Keratinocyte (primary cell): Measurements from ENCODE around the gene MSRB2. TPM values are rescaled to one million over a fixed set of nuclear protein-coding genes. Genes with fewer than 3 reads are reported as not detected.

Experiments used
- DNase-seq: peaks from one replicate; pipeline ENCODE4 v3.0.0-alpha.2; 2011; ENCODE audit warnings: low read depth, missing footprints, low spot score
- FAIRE-seq: peaks from 2 replicates; lab custom pipeline; 2011; peaks lifted over from hg19 to GRCh38; lab: Jason Lieb, UNC
- H2AFZ ChIP-seq: 2 replicates; pipeline ENCODE4 v1.6.0; 2012; ENCODE audit warnings: low read length, control low read depth, inconsistent platforms; ENCODE audit not compliant: control insufficient read depth
- H3K27ac ChIP-seq: 2 replicates; pipeline ENCODE4 v1.5.1; 2011; ENCODE audit warnings: low read length; ENCODE audit not compliant: control insufficient read depth, insufficient read depth
- H3K27me3 ChIP-seq: 3 replicates; pipeline ENCODE4 v1.6.0; 2011; ENCODE audit warnings: low read length; ENCODE audit not compliant: control insufficient read depth, insufficient read depth; ENCODE audit errors: extremely low read depth
- H3K36me3 ChIP-seq, 2 experiments: 2 replicates in 1 of 2; 3 replicates in 1 of 2; pipeline ENCODE4 v1.5.1; 2011; ENCODE audit warnings: low read length in 2 of 2, mild to moderate bottlenecking in 1 of 2; ENCODE audit not compliant: control insufficient read depth in 2 of 2, insufficient read depth in 2 of 2; ENCODE audit errors: extremely low read depth in 1 of 2
- H3K4me1 ChIP-seq: 3 replicates; pipeline ENCODE4 v1.5.1; 2011; ENCODE audit warnings: low read length; ENCODE audit not compliant: control insufficient read depth, insufficient read depth; ENCODE audit errors: extremely low read depth
- H3K4me2 ChIP-seq: 3 replicates; pipeline ENCODE4 v1.6.0; 2011; ENCODE audit warnings: low read depth, low read length; ENCODE audit not compliant: control insufficient read depth, insufficient read depth; ENCODE audit errors: extremely low read depth
- H3K4me3 ChIP-seq, 3 experiments: fragments of 200-600 bp in 1 of 3; sonication (generic) in 1 of 3; 2 replicates in 2 of 3; 3 replicates in 1 of 3; pipeline ENCODE4 v1.5.1; 2011 to 2016; ENCODE audit warnings: low read length in 3 of 3, mild to moderate bottlenecking in 3 of 3, control low read depth in 2 of 3, inconsistent platforms in 1 of 3, low read depth in 1 of 3, mixed read lengths in 1 of 3, mixed run types in 1 of 3, moderate library complexity in 1 of 3; ENCODE audit not compliant: control insufficient read depth in 2 of 3, insufficient read depth in 2 of 3; ENCODE audit errors: extremely low read depth in 1 of 3
- H3K79me2 ChIP-seq: 2 replicates; pipeline ENCODE4 v1.6.0; 2012; ENCODE audit warnings: low read length; ENCODE audit not compliant: control insufficient read depth, insufficient read depth
- H3K9ac ChIP-seq: 3 replicates; pipeline ENCODE4 v1.6.0; 2011; ENCODE audit warnings: low read length; ENCODE audit not compliant: control insufficient read depth, insufficient read depth; ENCODE audit errors: extremely low read depth
- H3K9me1 ChIP-seq: 3 replicates; pipeline ENCODE4 v1.6.0; 2011; ENCODE audit warnings: low read length; ENCODE audit not compliant: control insufficient read depth, insufficient read depth; ENCODE audit errors: extremely low read depth
- H3K9me3 ChIP-seq: 2 replicates; pipeline ENCODE4 v1.5.1; 2012; ENCODE audit warnings: low read depth, low read length; ENCODE audit not compliant: control insufficient read depth
- H4K20me1 ChIP-seq: 3 replicates; pipeline ENCODE4 v1.6.0; 2011; ENCODE audit warnings: low read length; ENCODE audit not compliant: control insufficient read depth, insufficient read depth; ENCODE audit errors: extremely low read depth
- EZH2 ChIP-seq: IDR thresholded peaks from one replicate; pipeline ENCODE4 v1.6.1; 2012; ENCODE audit warnings: inconsistent platforms, mild to moderate bottlenecking, low read length, moderate library complexity
- dilution Hi-C: fragments of 300-500 bp; cut with MboI; formaldehyde crosslinking; loops from one replicate; pipeline ENCODE4 v1.7.0; 2020; ENCODE audit warnings: low sequenced_read_pairs; ENCODE audit not compliant: extremely low pct_ligation_motif_present
- polyA plus RNA-seq, 5 experiments: library from polyadenylated mRNA; depleted of rRNA in 3 of 5; stranded (reverse) in 3 of 5; stranded (forward) in 1 of 5; unstranded in 1 of 5; fragments of >200 nt; gene quantifications; 1 replicate in 1 of 5; 2 replicates in 3 of 5; 3 replicates in 1 of 5; pipeline versions ENCODE4 v1.2.1 to v1.2.3, GENCODE V29; 2011 to 2012; ENCODE audit warnings: missing spikeins in 2 of 5, low read depth in 1 of 5, low replicate concordance in 1 of 5
- TF ChIP-seq, protein P1 (sequence below), 3 experiments: IDR thresholded peaks in 1 of 3; conservative IDR thresholded peaks in 1 of 3; optimal IDR thresholded peaks in 1 of 3; 2 replicates in 2 of 3; 3 replicates in 1 of 3; pipeline versions ENCODE3 to v1.5.1; 2011; ENCODE audit warnings: low read length in 3 of 3, mild to moderate bottlenecking in 3 of 3, moderate library complexity in 2 of 3, control low read depth in 1 of 3, inconsistent platforms in 1 of 3; ENCODE audit not compliant: insufficient read depth in 2 of 3; ENCODE audit errors: extremely low read depth in 1 of 3

Gene MSRB2
- polyA plus RNA-seq, 1 donor (not counting 4 experiments of a cell fraction or from before 2014, with no cell fraction given): 27.6 TPM

DNA sequence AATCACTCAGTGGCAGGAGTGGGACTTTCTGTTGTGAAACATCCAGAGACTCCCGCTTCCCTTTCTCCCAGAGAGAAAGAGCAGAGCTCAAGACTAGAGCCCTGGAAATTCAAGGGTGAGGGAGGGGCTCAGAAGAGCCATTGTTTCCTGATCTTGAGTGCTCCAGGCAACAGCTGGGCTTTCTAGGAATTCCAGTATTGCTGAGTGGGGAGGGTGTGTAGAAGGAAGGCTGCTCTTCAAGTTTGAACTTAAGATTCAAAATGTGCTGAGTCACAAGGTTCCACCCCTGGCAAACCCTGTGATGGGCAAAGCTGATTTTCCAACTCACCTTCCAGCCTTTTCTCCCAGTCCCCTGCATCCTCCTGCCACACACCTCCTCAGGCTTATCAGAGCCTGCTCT lies 42.3 kb upstream of the MSRB2 start:
- Histone ChIP-seq H3K27ac (no peak overlapping the region), H3K9me3 (no peaks in the 10 kb centered on the region), H3K36me3 (no peaks in the 10 kb centered on the region), H3K4me3 (no peak overlapping the region), H3K4me2 (peak overlapping the region; percentile 25), H3K27me3 (no peaks in the 10 kb centered on the region), H3K9ac (peak overlapping the region; percentile 8), H3K9me1 (no peaks in the 10 kb centered on the region), H4K20me1 (no peaks in the 10 kb centered on the region), H3K4me1 (peaks cover 11% of the 10 kb centered on the region), H2AFZ (peak overlapping the region; percentile 21), H3K79me2 (no peaks in the 10 kb centered on the region)
- peak; percentile 7 for DNase-seq
- TF ChIP-seq, protein P1, sequence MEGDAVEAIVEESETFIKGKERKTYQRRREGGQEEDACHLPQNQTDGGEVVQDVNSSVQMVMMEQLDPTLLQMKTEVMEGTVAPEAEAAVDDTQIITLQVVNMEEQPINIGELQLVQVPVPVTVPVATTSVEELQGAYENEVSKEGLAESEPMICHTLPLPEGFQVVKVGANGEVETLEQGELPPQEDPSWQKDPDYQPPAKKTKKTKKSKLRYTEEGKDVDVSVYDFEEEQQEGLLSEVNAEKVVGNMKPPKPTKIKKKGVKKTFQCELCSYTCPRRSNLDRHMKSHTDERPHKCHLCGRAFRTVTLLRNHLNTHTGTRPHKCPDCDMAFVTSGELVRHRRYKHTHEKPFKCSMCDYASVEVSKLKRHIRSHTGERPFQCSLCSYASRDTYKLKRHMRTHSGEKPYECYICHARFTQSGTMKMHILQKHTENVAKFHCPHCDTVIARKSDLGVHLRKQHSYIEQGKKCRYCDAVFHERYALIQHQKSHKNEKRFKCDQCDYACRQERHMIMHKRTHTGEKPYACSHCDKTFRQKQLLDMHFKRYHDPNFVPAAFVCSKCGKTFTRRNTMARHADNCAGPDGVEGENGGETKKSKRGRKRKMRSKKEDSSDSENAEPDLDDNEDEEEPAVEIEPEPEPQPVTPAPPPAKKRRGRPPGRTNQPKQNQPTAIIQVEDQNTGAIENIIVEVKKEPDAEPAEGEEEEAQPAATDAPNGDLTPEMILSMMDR (optimal IDR thresholded peaks at IDR 0.05 in 1 of 3, IDR thresholded peaks at IDR 0.05 in 1 of 3, conservative IDR thresholded peaks at IDR 0.05 in 1 of 3; ENCODE audit: extremely low read depth in 1 of 3, insufficient read depth in 2 of 3, low read length in 3 of 3): no peak
- no peak for TF ChIP-seq EZH2
- dilution Hi-C loops: no loop called here
- peak; percentile 95 for FAIRE-seq

DNA sequence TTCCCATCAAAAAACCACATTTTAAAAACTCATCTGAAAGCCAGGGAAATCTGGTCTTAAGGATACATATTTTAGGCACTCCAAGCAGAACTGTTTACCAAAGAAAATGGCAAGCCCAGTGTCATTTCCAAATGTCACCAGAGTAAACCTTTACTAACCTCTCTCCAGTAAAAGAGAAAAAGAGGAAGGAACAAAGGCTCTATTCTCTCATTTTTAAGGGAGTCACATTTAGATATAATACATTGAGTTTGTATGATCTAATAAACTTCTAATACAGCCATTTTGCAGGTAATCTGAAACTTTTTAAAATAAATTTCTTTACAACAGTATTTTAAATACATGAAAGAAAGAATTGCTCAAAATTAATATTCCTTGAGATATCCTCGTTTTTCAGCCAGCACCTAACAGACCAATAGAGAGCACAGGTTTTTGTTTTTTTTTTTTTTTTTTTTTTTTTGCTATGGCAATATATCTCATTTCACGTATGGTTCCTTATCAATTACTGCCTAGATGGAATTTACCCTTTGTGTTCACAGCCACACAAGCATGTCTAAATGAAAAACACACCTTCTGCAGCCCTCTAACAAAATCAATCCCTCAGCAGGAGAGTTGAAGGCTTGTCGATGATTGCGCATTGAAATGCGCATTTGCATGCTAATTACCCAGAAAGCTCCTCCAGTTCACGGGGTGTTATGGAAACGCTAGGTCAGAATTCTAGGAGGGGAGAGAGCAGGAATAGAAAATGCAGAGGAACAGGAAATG lies 39.8 kb upstream of the MSRB2 start:
- no peaks in the 10 kb centered on the region for H3K79me2 ChIP-seq
- H3K9me3 ChIP-seq: no peaks in the 10 kb centered on the region
- H2AFZ ChIP-seq: no peak overlapping the region
- FAIRE-seq (no peak), DNase-seq (no peak)
- no peak overlapping the region for H3K27ac ChIP-seq
- H3K4me1 ChIP-seq: peaks cover 11% of the 10 kb centered on the region
- H3K36me3 ChIP-seq: no peaks in the 10 kb centered on the region
- H3K4me2 ChIP-seq: no peak overlapping the region
- TF ChIP-seq, protein P1 (optimal IDR thresholded peaks at IDR 0.05 in 1 of 3, IDR thresholded peaks at IDR 0.05 in 1 of 3, conservative IDR thresholded peaks at IDR 0.05 in 1 of 3; ENCODE audit: extremely low read depth in 1 of 3, insufficient read depth in 2 of 3, low read length in 3 of 3): no peak
- TF ChIP-seq EZH2: no peak
- dilution Hi-C loops: no loop called here
- no peaks in the 10 kb centered on the region for H3K27me3 ChIP-seq
- no peaks in the 10 kb centered on the region for H4K20me1 ChIP-seq
- no peak overlapping the region for H3K9ac ChIP-seq
- no peak overlapping the region for H3K4me3 ChIP-seq
- peaks cover 2% of the 10 kb centered on the region for H3K9me1 ChIP-seq
